Measurements from ENCODE around the gene SERPIND1.
"Not testable (repeated sequence)": the region's sequence is repeated elsewhere in the genome, so short reads cannot be mapped to it uniquely, and the experiment has no call there.

Gene SERPIND1

DNA sequence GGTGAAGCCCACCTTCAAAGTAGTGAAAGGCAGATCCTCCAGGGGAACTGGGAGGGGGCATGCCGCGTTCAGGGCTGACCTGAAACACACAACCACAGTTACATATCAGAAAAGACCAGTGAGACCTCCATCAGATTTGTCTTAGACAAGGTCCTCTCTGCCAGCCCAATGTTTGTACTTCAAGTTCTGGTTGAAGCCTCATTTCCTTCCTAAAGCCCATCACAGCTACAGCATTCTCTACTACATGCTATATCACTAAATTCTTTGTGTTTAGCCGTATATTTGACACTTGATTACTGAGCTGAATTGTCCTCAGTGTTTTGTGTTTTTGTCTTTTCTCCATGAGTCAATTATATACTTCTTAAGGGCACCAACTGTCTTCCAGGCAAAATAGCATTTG, 44.6 kb downstream of the SERPIND1 start:
- no peak overlapping the region for H3K4me3 ChIP-seq (ENCODE audit: low read depth, low read length)
- peaks cover 75% of the 10 kb centered on the region for H3K36me3 ChIP-seq
- DNase-seq = no peak
- no peak for TF ChIP-seq CTCF (IDR thresholded peaks at IDR 0.05; ENCODE audit: low read depth, low read length)
- no peak overlapping the region for H3K27ac ChIP-seq
- H3K27me3 ChIP-seq (ENCODE audit: insufficient read depth, low read depth, severe bottlenecking) = no peaks in the 10 kb centered on the region
- no peaks in the 10 kb centered on the region for H3K9me3 ChIP-seq (ENCODE audit: severe bottlenecking)

DNA sequence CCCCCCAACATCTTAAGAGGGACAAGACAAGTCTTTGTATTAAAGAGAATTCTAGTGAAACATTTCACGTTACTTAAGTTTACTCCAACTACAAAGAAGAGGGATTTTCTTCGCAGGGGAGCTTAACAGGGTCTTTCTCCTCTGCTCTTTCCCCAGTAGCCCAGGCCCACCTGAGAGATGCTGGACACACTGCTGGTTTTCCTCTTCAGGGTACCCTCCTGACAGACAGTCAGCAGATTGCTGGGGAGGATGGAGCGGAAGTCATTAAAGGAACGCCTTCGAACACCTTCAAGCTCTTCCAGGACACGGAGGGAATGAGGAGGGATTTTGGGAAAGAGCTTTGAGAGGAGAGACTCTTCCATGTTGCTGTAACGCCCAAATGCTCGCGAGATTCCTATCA, 45.6 kb downstream of the SERPIND1 start:
- Histone ChIP-seq H3K9me3 (ENCODE audit: severe bottlenecking) (no peaks in the 10 kb centered on the region), H3K4me3 (ENCODE audit: low read depth, low read length) (no peak overlapping the region), H3K36me3 (peaks cover 76% of the 10 kb centered on the region), H3K27ac (no peak overlapping the region), H3K27me3 (ENCODE audit: insufficient read depth, low read depth, severe bottlenecking) (no peaks in the 10 kb centered on the region)
- TF ChIP-seq CTCF (IDR thresholded peaks at IDR 0.05; ENCODE audit: low read depth, low read length) = no peak
- no peak for DNase-seq

GRCh38 chr22:20821717-20822239, 47.9 kb downstream of the SERPIND1 start:
- not testable (repeated sequence) for H3K27me3 ChIP-seq (ENCODE audit: insufficient read depth, low read depth, severe bottlenecking); DNase-seq; H3K27ac ChIP-seq; H3K9me3 ChIP-seq (ENCODE audit: severe bottlenecking); H3K4me3 ChIP-seq (ENCODE audit: low read depth, low read length)
- H3K36me3 ChIP-seq = peaks cover 68% of the 10 kb centered on the region

- H3K36me3 ChIP-seq = peaks cover 64% of the 10 kb centered on the region
- H3K27ac ChIP-seq = no peak overlapping the region
- TF ChIP-seq CTCF (IDR thresholded peaks at IDR 0.05; ENCODE audit: low read depth, low read length) = no peak
- no peaks in the 10 kb centered on the region for H3K9me3 ChIP-seq (ENCODE audit: severe bottlenecking)
- no peaks in the 10 kb centered on the region for H3K27me3 ChIP-seq (ENCODE audit: insufficient read depth, low read depth, severe bottlenecking)
- H3K4me3 ChIP-seq (ENCODE audit: low read depth, low read length) = no peak overlapping the region
- DNase-seq = no peak
Observed at GRCh38 chr22:20822240-20822639, 48.3 kb downstream of the SERPIND1 start.

- H3K4me3 ChIP-seq (ENCODE audit: low read depth, low read length) = no peak overlapping the region
- TF ChIP-seq CTCF (IDR thresholded peaks at IDR 0.05; ENCODE audit: low read depth, low read length) = no peak
- peaks cover 66% of the 10 kb centered on the region for H3K36me3 ChIP-seq
Observed at GRCh38 chr22:20823264-20823663, 49.4 kb downstream of the SERPIND1 start.

GRCh38 chr22:20825216-20825615, 51.3 kb downstream of the SERPIND1 start:
- H3K36me3 ChIP-seq = peaks cover 62% of the 10 kb centered on the region
- H3K27me3 ChIP-seq (ENCODE audit: insufficient read depth, low read depth, severe bottlenecking); H3K27ac ChIP-seq; H3K4me3 ChIP-seq (ENCODE audit: low read depth, low read length); H3K9me3 ChIP-seq (ENCODE audit: severe bottlenecking); DNase-seq: not testable (repeated sequence)

More at GRCh38 chr22:20823264-20823663, 49.4 kb downstream of the SERPIND1 start:
- Histone ChIP-seq H3K9me3 (ENCODE audit: severe bottlenecking) (no peaks in the 10 kb centered on the region), H3K27me3 (ENCODE audit: insufficient read depth, low read depth, severe bottlenecking) (no peaks in the 10 kb centered on the region), H3K27ac (no peak overlapping the region)
- no peak for DNase-seq

DNA sequence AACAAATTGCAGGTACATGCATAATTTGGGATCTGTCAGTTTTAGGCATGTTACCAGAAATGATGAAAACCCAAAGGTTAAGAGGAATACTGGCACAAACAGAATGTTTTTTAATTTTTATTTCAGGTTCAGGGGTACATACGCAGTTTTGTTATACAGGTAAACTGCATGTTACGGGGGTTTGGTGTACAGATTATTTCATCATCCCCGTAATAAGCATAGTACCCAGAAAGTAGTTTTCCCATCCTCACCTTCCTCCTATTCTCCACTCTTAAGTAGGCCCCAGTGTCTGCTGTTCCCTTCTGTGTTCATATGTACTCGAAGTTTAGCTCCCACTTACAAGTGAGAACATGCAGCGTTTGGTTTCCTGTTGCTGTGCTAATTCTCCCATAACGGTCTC, 51.7 kb downstream of the SERPIND1 start:
- no peak for TF ChIP-seq CTCF (IDR thresholded peaks at IDR 0.05; ENCODE audit: low read depth, low read length)
- peaks cover 64% of the 10 kb centered on the region for H3K36me3 ChIP-seq
- no peaks in the 10 kb centered on the region for H3K9me3 ChIP-seq (ENCODE audit: severe bottlenecking)
- H3K27me3 ChIP-seq (ENCODE audit: insufficient read depth, low read depth, severe bottlenecking) = no peaks in the 10 kb centered on the region
- H3K4me3 ChIP-seq (ENCODE audit: low read depth, low read length) = no peak overlapping the region
- DNase-seq = no peak
- H3K27ac ChIP-seq = no peak overlapping the region

DNA sequence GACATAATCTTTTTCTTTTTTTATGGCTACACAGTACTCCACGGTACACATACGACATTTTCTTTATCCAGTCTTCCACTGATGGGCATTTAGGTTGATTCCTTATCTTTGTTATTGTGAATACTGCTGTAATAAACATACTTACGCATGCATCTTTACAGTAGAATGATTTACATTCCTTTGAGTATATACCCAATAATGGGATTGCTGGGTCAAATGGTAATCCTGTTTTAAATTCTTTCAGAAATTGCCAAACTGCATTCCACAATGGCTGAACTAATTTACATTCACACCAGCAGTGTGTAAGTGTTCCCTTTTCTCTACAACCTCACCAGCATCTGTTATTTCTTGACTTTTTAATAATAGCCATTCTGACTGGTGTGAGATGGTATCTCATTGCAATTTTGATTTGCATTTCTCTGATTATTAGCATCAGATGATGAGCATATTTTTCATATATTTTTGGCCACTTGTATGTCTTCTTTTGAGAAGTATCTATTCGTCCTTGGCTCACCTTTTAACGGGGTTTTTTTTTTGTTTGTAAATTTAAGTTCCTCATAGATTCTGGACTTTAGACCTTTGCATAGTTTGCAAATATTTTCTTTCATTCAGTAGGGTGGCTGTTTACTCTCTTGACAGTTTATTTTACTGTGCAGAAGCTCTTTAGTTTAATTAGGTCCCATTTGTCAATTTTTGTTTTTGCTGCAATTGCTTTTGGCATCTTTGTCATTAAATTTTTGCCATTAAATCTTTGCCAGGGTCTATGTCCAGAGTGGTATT, 52.6 kb downstream of the SERPIND1 start:
- not testable (repeated sequence) for DNase-seq; H3K27ac ChIP-seq; H3K27me3 ChIP-seq (ENCODE audit: insufficient read depth, low read depth, severe bottlenecking); H3K4me3 ChIP-seq (ENCODE audit: low read depth, low read length); H3K9me3 ChIP-seq (ENCODE audit: severe bottlenecking)
- peaks cover 70% of the 10 kb centered on the region for H3K36me3 ChIP-seq
